DND-41 (cell line): ENCODE results near the gene WRAP73.

Experiments used
- CTCF ChIP-seq: IDR thresholded peaks from 2 replicates; pipeline ENCODE4 v1.5.1; 2012; ENCODE audit warnings: borderline replicate concordance, low read length, moderate library complexity, mild to moderate bottlenecking; ENCODE audit not compliant: poor library complexity, severe bottlenecking; ENCODE audit errors: extremely low read depth
- EZH2 ChIP-seq: IDR thresholded peaks from 3 replicates; pipeline ENCODE4 v1.6.1; 2012; ENCODE audit warnings: borderline replicate concordance, low read depth, mild to moderate bottlenecking, moderate library complexity, low read length, inconsistent platforms; ENCODE audit not compliant: severe bottlenecking

- TF ChIP-seq CTCF (peak; percentile 13), EZH2 (no peak)
Observed at GRCh38 chr1:3590951-3591865, 58.7 kb downstream of the WRAP73 start.
